Fibroblast of skin of left quadriceps (primary cell): Measurements from ENCODE around the gene SERPINE1.
A peak's percentile ranks its signal among the peaks of the same experiment; 100 is the strongest.
"Not testable (repeated sequence)": the region's sequence is repeated elsewhere in the genome, so short reads cannot be mapped to it uniquely, and the experiment has no call there.

Experiments used
- DNase-seq, 2 experiments: peaks; one replicate each; pipeline ENCODE4 v3.0.0-alpha.2; 2013; ENCODE audit warnings: low read depth in 2 of 2

SERPINE1 gene

DNA sequence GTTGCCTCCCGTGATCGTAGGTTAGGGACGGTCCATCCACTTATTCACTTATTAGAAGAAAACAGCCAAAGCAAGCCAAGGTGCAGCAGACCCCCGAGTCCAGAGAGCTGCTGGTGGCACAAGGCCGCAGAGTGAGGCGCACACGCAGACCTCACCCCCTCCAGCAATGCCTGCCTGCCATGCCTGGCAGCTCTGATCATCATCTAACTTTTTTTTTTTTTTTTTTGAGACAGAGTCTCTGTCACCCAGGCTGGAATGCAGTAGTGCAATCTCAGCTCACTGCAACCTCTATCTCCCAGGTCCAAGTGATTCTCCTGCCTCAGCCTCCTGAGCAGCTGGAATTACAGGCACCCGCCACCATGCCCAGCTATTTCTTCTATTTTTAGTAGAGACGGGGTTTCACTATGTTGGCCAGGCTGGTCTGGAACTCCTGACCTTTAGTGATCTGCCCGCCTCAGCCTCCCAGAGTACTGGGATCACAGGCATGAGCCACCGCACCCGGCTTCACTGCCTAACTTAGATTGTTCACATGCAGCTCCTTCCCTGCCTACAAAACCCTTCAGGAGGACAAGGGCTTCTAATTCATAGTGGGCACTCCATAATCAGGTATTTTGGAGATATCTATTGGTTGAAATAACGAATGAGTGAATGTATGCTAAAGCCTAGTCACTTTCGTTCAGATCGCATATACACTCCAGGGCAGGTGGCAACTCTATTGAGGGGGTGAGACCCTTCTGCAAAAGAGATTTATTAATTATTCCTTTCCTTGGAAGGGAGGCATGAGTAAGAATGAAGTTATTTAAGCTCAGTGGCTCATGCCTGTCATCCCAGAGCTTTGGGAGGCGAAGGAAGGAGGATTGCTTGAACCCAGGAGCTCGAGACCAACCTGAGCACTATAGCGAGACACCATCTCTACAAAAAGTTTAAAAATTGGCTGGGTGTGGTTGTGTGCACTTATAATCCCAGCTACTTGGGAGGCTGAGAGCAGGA is 25.8 kb upstream of the SERPINE1 start:
- DNase-seq, result no peak

GRCh38 chr7:101102026-101102425 is 24.9 kb upstream of the SERPINE1 start:
- no peak for DNase-seq

DNA sequence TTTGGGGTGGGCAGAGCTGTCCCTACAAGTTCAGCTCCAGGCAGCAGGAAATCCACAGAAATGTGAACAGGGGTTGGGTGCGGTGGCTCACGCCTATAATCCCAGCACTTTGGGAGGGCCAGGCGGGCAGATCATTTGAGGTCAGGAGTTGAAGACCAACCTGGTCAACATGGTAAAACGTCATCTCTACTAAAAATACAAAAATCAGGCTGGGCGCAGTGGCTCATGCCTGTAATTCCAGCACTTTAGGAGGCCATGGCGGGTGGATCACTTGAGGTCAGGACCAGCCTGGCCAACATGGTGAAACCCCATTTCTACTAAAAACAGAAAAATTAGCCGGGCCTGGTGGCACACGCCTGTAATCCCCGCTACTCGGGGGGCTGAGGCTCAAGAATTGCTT is 23.2 kb upstream of the SERPINE1 start:
- not testable (repeated sequence) for DNase-seq

- DNase-seq, result no peak
These were observed 22.7 kb upstream of the SERPINE1 start for GRCh38 chr7:101104193-101104713.

DNA sequence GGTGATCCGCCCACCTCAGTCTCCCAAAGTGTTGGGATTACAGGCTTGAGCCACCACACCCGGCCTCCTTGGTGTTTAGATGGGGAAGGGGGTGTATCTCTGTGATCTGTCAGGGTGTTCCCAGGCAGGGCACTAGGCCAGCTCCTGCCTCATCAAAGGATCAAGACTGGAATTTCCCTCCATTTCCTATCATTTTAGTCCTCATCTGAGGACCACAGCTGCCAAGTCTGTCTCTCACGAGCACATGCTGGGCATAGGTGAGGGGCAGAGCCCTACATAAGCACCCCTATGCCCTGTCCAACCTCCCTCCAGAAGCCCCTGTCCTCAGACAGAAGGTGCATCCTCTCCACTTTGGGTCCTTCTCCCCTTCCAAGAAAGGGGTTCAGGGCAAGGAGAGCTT is 22.1 kb upstream of the SERPINE1 start:
- no peak for DNase-seq

- DNase-seq, result not testable (repeated sequence)
These were observed 21.7 kb upstream of the SERPINE1 start for GRCh38 chr7:101105248-101105647.

GRCh38 chr7:101106386-101106785 is 20.5 kb upstream of the SERPINE1 start:
- DNase-seq, result no peak

DNA sequence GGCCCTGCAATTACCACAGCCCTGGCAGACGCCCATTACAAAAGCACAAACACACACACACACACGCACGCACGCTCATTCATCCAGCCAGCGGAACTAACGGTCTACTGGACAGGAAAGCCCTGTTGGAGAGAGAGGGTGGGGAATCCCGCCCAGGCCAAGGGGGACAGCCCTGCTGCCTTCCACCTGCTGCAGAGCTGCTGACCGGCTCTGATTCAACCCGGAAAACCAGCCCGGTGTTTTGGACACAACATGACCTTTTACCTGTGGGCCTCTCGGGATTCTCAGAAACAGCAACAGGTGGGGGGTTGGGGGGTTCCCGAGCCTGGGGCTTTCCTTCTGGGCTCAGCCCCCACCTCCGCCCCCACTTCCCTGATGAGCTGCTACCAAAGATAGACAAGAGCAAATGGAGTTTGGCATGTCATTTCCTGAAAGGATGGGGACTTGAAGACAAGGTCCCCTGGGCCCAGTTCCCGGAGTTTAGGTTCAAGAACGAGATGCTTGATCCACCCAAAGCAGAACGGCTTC is 18.5 kb upstream of the SERPINE1 start:
- no peak for DNase-seq

DNA sequence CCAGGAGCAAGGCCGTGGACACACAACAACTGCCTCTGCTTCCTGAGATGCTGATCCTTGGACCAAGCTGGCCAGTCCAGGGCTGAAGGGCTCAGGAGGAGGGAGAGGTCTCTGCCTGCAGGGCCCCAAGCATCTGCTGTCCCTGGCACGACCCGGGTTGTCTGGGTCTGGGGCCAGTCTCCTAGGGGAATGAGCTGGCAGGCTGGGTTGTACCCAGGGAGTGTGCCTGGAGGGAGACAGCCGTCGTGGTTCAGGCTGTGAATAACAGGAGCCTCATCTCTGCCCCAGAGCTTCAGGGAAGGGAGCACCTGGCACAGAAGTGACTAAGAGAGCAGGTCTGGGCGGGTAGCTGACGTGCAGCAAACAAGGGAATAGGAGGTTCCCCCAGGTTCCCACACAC is 17.9 kb upstream of the SERPINE1 start:
- no peak for DNase-seq

- DNase-seq, result no peak
These were observed 17.5 kb upstream of the SERPINE1 start for GRCh38 chr7:101109368-101109767.

DNA sequence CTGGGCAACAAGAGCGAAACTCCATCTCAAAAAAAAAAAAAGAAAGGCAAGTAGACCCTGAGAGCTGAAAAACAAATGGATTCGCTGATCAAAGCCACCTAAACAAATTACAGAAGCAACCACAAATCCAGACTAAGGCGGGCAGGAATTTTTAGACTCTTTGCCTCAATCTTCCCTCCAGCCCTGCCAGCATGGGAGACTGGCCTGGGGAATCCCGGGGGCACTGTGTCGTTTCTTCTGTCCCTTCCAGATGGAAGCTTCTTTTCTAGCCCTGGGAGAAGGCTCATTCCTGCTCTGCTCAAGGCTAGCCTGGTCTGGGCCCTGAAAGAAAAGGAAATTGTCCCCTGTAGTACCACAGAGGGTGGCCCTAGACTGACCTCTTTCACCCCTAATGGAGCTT is 15.6 kb upstream of the SERPINE1 start:
- no peak for DNase-seq

DNA sequence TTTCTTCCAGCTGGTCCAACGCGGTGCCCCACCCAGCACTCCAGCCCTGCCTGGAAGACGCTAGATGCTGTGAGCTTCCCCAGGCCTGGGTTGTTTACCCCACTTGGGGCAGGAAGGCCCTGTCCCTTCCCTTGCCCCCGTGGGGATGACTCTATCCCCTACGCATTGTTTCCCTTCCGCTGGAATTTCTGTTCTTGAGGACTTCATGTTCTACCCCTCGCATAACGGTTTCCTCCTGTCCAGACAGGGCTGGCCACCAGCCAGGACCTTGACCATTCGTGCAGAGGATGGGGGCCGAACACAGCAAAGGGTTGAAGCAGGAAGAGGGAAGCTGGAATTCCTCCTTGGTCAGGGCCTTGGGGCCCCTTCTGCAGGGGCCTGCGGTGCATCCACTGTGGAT is 14.7 kb upstream of the SERPINE1 start:
- no peak for DNase-seq

- DNase-seq, result not testable (repeated sequence)
These were observed 13.8 kb upstream of the SERPINE1 start for GRCh38 chr7:101113140-101113539.

- no peak for DNase-seq
These were observed 13.1 kb upstream of the SERPINE1 start for GRCh38 chr7:101113836-101114235.

DNA sequence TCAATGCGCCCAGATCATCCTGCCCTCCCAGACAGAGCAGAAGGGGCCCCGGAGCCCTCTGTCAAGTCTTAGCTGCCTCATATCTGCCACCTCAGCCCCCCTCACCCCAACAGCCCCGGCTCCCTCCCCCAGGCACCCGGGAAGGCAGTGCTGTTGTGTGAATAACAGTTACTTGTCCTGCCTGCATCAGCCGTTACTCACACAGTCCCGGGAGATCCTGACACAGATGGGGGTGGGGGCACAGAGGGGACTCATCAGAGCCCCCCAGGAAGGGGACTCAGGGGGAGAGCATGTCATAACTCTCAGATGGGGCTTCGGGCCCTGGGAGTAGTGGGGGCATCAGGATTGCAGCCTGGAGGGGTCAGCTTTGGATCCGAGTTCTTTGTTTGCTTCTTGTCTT is 12.4 kb upstream of the SERPINE1 start:
- DNase-seq, result no peak

DNA sequence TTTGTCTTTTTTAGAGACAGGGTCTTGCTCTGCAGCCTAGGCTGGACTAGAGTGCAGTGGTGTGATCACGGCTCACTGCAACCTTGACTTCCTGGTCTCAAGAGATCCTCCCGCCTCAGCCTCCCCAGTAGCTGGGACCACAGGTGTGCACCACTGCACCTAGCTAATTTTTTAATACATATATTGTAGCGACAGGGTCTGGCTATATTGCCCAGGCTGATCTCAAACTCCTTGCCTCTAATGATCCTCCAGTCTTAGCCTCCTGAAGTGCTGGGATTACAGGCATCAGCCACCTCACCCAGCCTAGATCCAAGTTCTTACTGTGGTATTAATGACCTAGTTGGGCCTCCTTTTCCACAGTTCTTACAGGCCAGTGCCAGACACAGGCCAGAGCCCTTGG is 11.7 kb upstream of the SERPINE1 start:
- DNase-seq, result no peak

GRCh38 chr7:101116898-101117297 is 10.0 kb upstream of the SERPINE1 start:
- no peak for DNase-seq

DNA sequence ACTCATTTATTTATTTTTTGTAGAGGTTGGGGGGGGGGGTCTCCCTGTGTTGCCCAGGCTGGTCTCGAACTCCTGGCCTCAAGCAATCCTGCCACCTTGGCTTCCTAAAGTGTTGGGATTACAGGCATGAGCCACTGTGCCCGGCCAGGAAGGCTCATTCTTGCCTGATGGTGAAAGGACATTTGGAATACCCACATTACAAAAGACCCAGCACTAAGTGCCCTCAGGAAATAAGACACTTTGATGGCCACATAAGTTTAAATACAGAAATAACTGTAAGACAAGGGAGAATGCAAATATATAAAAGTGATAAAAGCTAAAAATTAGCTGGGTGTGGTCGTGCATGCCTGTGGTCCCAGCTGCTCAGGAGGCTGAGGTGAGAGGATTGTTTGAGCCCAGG is 8.0 kb upstream of the SERPINE1 start:
- DNase-seq, result no peak

- no peak for DNase-seq
These were observed 7.0 kb upstream of the SERPINE1 start for GRCh38 chr7:101119876-101120275.

DNA sequence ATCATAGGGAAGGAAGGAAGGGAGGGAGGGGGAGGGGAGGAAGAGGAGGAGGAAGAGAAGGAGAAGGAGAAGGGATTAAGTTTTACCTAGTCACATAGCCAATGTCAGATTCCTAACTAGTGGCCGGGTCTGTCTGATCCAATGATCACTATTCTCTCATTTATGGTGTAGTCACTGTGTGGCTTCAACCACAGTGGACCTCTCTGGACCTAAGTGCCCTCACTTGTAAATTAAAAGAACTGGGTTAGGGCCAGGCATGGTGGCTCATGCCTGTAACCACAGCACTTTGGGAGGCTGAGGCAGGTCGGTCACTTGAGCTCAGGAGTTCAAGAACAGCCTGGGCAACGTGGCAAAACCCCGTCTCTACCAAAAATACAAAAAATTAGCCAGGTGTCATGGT is 6.6 kb upstream of the SERPINE1 start:
- DNase-seq, result no peak

DNA sequence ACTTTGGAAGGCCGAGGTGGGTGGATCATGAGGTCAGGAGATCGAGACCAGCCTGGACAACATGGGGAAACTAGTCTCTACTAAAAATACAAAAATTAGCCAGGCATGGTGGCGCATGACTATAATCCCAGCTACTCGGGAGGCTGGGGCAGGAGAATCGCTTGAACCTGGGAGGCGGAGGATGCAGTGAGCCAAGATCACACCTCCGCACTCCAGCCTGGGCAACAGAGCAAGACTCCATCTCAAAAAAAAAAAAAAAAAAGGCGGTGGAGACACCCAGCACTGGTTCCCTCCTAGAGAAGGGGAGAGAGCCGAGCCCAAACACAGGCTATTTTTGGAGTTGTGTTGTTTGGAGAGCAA is 5.3 kb upstream of the SERPINE1 start:
- not testable (repeated sequence) for DNase-seq

- peak; percentile 99 for DNase-seq
These were observed 4.6 kb upstream of the SERPINE1 start for GRCh38 chr7:101121991-101122932.
